ENCODE measurements around the gene MTX3. TPM values are rescaled to one million over a fixed set of nuclear protein-coding genes. Genes with fewer than 3 reads are reported as not detected.

MTX3 gene
- total RNA-seq, 1 experiment from 2014 or later = 23.9 TPM

DNA sequence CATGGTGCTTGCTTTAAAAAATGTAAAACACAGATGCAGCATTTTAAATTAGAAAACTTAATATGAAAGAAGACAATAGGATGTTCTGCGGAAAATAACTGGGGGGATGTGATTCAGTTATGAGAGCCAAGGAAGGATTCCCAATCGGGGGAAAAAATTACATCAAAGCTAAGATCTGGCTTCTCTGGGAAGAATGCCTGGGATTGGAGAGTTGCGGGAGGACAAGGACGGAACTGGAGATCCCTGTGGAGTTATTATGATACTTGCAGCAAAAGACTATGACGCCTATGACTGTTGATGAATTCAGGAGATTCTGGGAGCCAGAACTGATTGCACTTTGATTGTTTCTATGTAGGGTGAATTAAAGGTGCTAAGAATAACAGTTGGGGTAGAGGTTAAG, 24.6 kb downstream of the MTX3 start:
- no TSS peak for BruUV-seq (replicated peaks)
- Mint-ChIP-seq H3K27me3 (ENCODE audit: insufficient read depth, unreplicated experiment) (no peaks in the 10 kb centered on the region), H3K27ac (ENCODE audit: low read depth, unreplicated experiment) (no peak overlapping the region), H3K4me1 (ENCODE audit: insufficient read depth, unreplicated experiment) (peaks cover 6% of the 10 kb centered on the region), H3K4me3 (ENCODE audit: unreplicated experiment) (no peak overlapping the region), H3K9me3 (ENCODE audit: unreplicated experiment) (no peaks in the 10 kb centered on the region), H3K36me3 (ENCODE audit: insufficient read depth, unreplicated experiment) (no peaks in the 10 kb centered on the region)
- TF ChIP-seq CTCF (IDR thresholded peaks at IDR 0.05; ENCODE audit: unreplicated experiment) = no peak
- ChIA-PET CTCF (interaction anchor here (0.6 to 1.4 kb wide), 2 partner anchors 117 to 263 kb away, joined by 3 to 4 read pairs; no protein-coding TSS in a partner anchor), POLR2A (no interaction called here)
- no peak for DNase-seq (ENCODE audit: unreplicated experiment)
- intact Hi-C loops (cut with micrococcal nuclease) = no loop called here

DNA sequence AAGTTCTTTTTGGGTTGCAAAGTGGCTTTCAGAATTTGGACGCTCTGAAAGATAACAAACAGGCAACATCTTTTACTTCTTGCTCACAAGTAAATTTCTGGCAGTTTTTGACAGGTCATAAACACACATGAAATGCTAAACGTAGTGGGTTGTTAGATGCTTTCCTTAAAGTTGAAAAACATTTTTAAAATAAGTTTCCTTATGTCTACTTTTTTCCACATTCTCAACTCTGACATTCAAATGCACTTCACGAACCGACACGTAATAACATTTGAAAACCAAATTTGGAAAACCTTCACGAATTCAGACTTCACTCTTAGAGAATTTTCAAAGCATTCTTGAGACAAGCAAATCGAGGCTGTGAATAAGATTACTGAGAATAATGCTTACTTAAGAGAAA, 26.9 kb downstream of the MTX3 start:
- Mint-ChIP-seq H3K4me3 (ENCODE audit: unreplicated experiment) (no peak overlapping the region), H3K36me3 (ENCODE audit: insufficient read depth, unreplicated experiment) (no peaks in the 10 kb centered on the region), H3K4me1 (ENCODE audit: insufficient read depth, unreplicated experiment) (no peaks in the 10 kb centered on the region), H3K27me3 (ENCODE audit: insufficient read depth, unreplicated experiment) (no peaks in the 10 kb centered on the region), H3K27ac (ENCODE audit: low read depth, unreplicated experiment) (no peak overlapping the region), H3K9me3 (ENCODE audit: unreplicated experiment) (no peaks in the 10 kb centered on the region)
- CTCF ChIA-PET = interaction anchor here (0.5 to 0.6 kb wide), 2 partner anchors 33 to 764 kb away, joined by 3 read pairs; no protein-coding TSS in a partner anchor
- DNase-seq (ENCODE audit: unreplicated experiment) = no peak
- no peak for TF ChIP-seq CTCF (IDR thresholded peaks at IDR 0.05; ENCODE audit: unreplicated experiment)
- intact Hi-C loops (cut with micrococcal nuclease) = no loop called here
- POLR2A ChIA-PET = no interaction called here
- BruUV-seq (replicated peaks) = no TSS peak

GRCh38 chr5:79963261-79964061, 27.6 kb downstream of the MTX3 start:
- DNase-seq (ENCODE audit: unreplicated experiment) = no peak
- Mint-ChIP-seq H3K36me3 (ENCODE audit: insufficient read depth, unreplicated experiment) (no peaks in the 10 kb centered on the region), H3K27me3 (ENCODE audit: insufficient read depth, unreplicated experiment) (no peaks in the 10 kb centered on the region), H3K9me3 (ENCODE audit: unreplicated experiment) (no peaks in the 10 kb centered on the region), H3K4me1 (ENCODE audit: insufficient read depth, unreplicated experiment) (no peaks in the 10 kb centered on the region), H3K4me3 (ENCODE audit: unreplicated experiment) (no peak overlapping the region), H3K27ac (ENCODE audit: low read depth, unreplicated experiment) (no peak overlapping the region)
- POLR2A ChIA-PET = interaction anchor here (0.6 kb wide), 1 partner anchor 274 kb away, joined by 3 read pairs; no protein-coding TSS in a partner anchor
- no TSS peak for BruUV-seq (replicated peaks)
- intact Hi-C loops (cut with micrococcal nuclease) = no loop called here
- TF ChIP-seq CTCF (IDR thresholded peaks at IDR 0.05; ENCODE audit: unreplicated experiment) = no peak
- CTCF ChIA-PET = no interaction called here

DNA sequence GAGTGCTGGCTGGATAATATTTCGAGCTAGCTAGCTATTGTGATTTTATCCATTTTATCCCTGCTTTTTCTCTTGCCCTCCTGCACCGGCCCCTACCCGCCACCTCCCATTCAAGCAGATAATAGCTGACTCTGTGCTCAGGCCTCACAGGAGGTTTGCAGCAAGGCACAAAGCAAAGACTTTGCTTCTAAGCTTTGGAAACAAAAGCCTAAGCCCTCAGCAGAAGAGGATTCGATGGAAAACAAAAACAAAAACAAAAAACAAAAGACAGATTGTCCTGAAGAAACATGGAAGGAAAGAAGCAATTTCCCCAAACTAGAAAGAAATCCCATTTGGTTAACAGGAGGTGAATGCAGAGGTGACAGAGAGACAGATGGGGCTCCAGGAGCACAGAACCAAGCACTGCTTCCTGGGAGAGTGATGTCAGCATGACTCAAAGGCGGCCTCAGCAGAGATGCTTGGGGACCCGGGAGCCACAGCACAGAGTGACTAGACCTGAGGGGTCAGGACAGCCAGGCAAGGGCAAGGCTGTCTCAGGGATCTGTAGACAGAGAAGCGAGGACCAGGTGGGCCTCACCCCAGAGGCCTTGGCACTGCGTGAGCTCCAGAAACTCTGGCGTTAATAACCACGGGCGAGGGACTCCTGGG, 28.4 kb downstream of the MTX3 start:
- no peaks in the 10 kb centered on the region for H3K9me3 Mint-ChIP-seq (ENCODE audit: unreplicated experiment)
- no peaks in the 10 kb centered on the region for H3K27me3 Mint-ChIP-seq (ENCODE audit: insufficient read depth, unreplicated experiment)
- H3K27ac Mint-ChIP-seq (ENCODE audit: low read depth, unreplicated experiment) = no peak overlapping the region
- CTCF ChIA-PET = no interaction called here
- POLR2A ChIA-PET = interaction anchor here (0.6 kb wide), 1 partner anchor 274 kb away, joined by 3 read pairs; no protein-coding TSS in a partner anchor
- no peaks in the 10 kb centered on the region for H3K36me3 Mint-ChIP-seq (ENCODE audit: insufficient read depth, unreplicated experiment)
- intact Hi-C loops (cut with micrococcal nuclease) = no loop called here
- no peaks in the 10 kb centered on the region for H3K4me1 Mint-ChIP-seq (ENCODE audit: insufficient read depth, unreplicated experiment)
- peak; percentile 4 for DNase-seq (ENCODE audit: unreplicated experiment)
- H3K4me3 Mint-ChIP-seq (ENCODE audit: unreplicated experiment) = no peak overlapping the region
- no peak for TF ChIP-seq CTCF (IDR thresholded peaks at IDR 0.05; ENCODE audit: unreplicated experiment)
- no TSS peak for BruUV-seq (replicated peaks)

All from MCF 10A (cell line).